Tibial nerve (tissue), 3 donors: Measurements from ENCODE around the gene KIF1A.

ENCODE experiments used
- POLR2A ChIP-seq, 2 donors: fragments of 450-650 bp; IDR thresholded peaks; one replicate each; pipeline ENCODE4 v1.6.1; 2017; ENCODE audit warnings: antibody characterized with exemption in 2 of 2, mild to moderate bottlenecking in 2 of 2, moderate library complexity in 2 of 2
- TF ChIP-seq, protein P1 (sequence below), 5 experiments: fragments of 200-600 bp in 3 of 5; fragments of 450-650 bp in 2 of 5; sonication (generic) in 3 of 5; IDR thresholded peaks; one replicate each; pipeline ENCODE4 v1.5.1; 2016 to 2019; ENCODE audit warnings: antibody characterized with exemption in 5 of 5, mild to moderate bottlenecking in 3 of 5, moderate library complexity in 2 of 5

DNA sequence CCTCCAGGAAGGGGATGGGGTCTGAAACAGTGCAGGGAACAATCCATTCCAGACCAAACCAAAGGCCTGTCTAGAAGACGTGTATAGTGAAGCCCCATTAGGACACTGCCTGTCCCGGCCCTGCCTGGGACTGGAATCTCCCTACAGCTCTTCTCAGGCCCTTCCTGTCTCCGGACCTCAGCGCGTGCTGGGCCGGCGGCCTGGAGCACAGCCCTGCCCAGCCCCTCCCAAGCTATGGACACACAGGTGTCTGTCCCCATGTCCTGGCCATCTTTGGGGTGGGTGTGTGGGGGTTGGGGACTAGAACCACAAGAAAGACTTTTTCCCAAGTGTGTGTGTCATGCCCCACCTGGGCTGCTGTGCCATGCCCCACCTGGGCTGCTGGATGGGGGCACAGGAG, 51.8 kb downstream of the KIF1A start:
- no peak for TF ChIP-seq POLR2A (IDR thresholded peaks at IDR 0.05)
- TF ChIP-seq, protein P1, sequence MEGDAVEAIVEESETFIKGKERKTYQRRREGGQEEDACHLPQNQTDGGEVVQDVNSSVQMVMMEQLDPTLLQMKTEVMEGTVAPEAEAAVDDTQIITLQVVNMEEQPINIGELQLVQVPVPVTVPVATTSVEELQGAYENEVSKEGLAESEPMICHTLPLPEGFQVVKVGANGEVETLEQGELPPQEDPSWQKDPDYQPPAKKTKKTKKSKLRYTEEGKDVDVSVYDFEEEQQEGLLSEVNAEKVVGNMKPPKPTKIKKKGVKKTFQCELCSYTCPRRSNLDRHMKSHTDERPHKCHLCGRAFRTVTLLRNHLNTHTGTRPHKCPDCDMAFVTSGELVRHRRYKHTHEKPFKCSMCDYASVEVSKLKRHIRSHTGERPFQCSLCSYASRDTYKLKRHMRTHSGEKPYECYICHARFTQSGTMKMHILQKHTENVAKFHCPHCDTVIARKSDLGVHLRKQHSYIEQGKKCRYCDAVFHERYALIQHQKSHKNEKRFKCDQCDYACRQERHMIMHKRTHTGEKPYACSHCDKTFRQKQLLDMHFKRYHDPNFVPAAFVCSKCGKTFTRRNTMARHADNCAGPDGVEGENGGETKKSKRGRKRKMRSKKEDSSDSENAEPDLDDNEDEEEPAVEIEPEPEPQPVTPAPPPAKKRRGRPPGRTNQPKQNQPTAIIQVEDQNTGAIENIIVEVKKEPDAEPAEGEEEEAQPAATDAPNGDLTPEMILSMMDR (IDR thresholded peaks at IDR 0.05): no peak
